ENCODE measurements around the gene RUFY1.
"Not testable (repeated sequence)": the region's sequence is repeated elsewhere in the genome, so short reads cannot be mapped to it uniquely, and the experiment has no call there.

RUFY1 gene

GRCh38 chr5:179542170-179542569 is 8.2 kb upstream of the RUFY1 start:
- no peak for DNase-seq (ENCODE audit: low spot score)

- DNase-seq (ENCODE audit: low spot score) = not testable (repeated sequence)
Measured at GRCh38 chr5:179543275-179543674, 7.1 kb upstream of the RUFY1 start.

GRCh38 chr5:179553006-179553405 is 2.7 kb downstream of the RUFY1 start:
- DNase-seq (ENCODE audit: low spot score) = no peak

GRCh38 chr5:179553875-179554274 is 3.5 kb downstream of the RUFY1 start:
- peak; percentile 65 for DNase-seq (ENCODE audit: low spot score)

GRCh38 chr5:179554981-179555380 is 4.6 kb downstream of the RUFY1 start:
- DNase-seq (ENCODE audit: low spot score) = no peak

GRCh38 chr5:179558261-179558799 is 8.0 kb downstream of the RUFY1 start:
- DNase-seq (ENCODE audit: low spot score) = not testable (repeated sequence)

- DNase-seq (ENCODE audit: low spot score) = peak; percentile 40
Measured at GRCh38 chr5:179558932-179559283, 8.6 kb downstream of the RUFY1 start.

GRCh38 chr5:179559284-179560252 is 9.2 kb downstream of the RUFY1 start:
- DNase-seq (ENCODE audit: low spot score) = peak; percentile 97

GRCh38 chr5:179564526-179564925 is 14.2 kb downstream of the RUFY1 start:
- DNase-seq (ENCODE audit: low spot score) = no peak

- DNase-seq (ENCODE audit: low spot score) = no peak
Measured at GRCh38 chr5:179568721-179569120, 18.4 kb downstream of the RUFY1 start.

- DNase-seq (ENCODE audit: low spot score) = no peak
Measured at GRCh38 chr5:179572386-179572785, 22.0 kb downstream of the RUFY1 start.

- DNase-seq (ENCODE audit: low spot score) = no peak
Measured at GRCh38 chr5:179577286-179577960, 27.1 kb downstream of the RUFY1 start.

- no peak for DNase-seq (ENCODE audit: low spot score)
Measured at GRCh38 chr5:179585941-179586401, 35.6 kb downstream of the RUFY1 start.

- no peak for DNase-seq (ENCODE audit: low spot score)
Measured at GRCh38 chr5:179588166-179588565, 37.8 kb downstream of the RUFY1 start.

GRCh38 chr5:179595916-179596315 is 45.6 kb downstream of the RUFY1 start:
- no peak for DNase-seq (ENCODE audit: low spot score)

GRCh38 chr5:179596421-179596820 is 46.1 kb downstream of the RUFY1 start:
- DNase-seq (ENCODE audit: low spot score) = no peak

GRCh38 chr5:179599100-179599499 is 48.7 kb downstream of the RUFY1 start:
- no peak for DNase-seq (ENCODE audit: low spot score)

- no peak for DNase-seq (ENCODE audit: low spot score)
Measured at GRCh38 chr5:179599566-179599965, 49.2 kb downstream of the RUFY1 start.

- no peak for DNase-seq (ENCODE audit: low spot score)
Measured at GRCh38 chr5:179599973-179600372, 49.6 kb downstream of the RUFY1 start.

GRCh38 chr5:179601871-179602625 is 51.7 kb downstream of the RUFY1 start:
- no peak for DNase-seq (ENCODE audit: low spot score)

- DNase-seq (ENCODE audit: low spot score) = no peak
Measured at GRCh38 chr5:179603308-179603707, 53.0 kb downstream of the RUFY1 start.

Measured in kidney capillary endothelial cell (primary cell).